Measurements from ENCODE around the gene TSPAN9.

The TSPAN9 gene

DNA sequence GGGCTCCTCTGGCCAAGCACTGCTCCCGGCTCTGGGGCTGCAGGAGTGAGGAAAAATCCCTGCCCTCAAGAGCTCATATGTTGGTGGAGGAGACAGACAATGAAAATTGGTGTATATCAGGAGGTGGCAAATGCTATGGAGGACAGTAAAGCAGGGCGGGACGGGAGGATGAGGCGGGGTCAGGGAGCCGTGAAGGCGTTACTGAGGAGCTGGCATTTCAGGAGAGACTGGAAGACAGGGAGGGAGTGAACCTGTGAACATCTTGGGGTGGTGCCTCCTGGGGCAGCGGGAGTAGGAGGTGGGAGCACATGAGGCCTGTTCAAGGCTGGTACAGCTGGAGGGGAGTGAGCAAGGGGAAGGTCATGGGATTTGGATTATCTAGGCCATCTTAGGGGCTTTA lies 26.6 kb downstream of the TSPAN9 start:
- DNase-seq = no peak

DNA sequence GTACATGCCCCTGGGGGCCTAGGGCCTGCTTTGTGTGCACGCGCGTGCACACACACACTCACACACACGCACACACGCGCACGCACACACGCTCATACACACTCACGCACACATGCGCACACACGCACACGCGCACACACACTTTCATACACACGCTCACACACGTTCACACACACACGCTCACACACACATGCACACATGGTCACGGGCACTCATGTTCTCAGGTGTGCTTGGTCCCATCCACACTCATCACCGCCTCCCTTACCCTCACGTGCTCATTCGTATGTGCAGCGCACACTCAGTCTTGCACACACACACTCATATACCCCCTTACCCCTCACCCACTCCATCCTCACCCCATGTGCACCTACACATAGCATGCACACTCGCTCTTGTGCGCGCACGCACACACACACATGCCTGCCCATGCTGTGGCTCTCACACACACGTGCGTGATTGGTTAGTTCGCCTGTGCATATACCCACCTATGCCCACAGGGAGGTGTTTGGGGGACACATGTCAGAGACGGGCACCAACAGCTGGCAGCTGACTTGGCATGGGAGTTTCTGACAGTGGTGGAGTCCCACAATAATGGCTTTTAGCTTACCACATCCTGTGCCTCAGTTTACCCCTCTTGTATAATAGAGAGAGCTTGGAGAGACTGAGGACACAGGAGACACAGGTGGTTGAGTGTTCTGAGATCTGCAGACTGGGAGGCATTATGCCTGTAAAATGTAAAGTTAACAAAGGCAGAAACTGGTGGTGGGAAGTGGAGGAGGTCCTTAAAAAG lies 28.7 kb downstream of the TSPAN9 start:
- DNase-seq = no peak

DNA sequence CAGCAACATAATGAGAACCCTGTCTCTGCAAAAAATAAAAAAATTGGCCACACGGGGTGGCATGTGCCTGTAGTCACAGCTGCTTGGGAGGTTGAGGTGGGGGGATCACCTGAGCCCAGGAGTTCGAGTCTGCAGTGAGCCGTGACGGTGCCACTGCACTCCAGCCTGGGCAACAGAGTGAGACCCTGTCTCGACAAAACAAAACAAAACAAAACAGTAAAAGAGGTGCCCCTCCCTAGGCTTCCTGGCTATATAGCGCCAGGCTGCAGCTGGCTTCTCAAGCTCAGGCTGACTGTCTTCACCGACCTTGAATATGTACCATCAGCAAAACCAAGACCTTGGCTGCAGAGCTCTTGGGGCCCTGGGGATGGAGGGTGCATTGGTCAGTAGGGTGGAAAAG lies 29.4 kb downstream of the TSPAN9 start:
- no peak for DNase-seq

DNA sequence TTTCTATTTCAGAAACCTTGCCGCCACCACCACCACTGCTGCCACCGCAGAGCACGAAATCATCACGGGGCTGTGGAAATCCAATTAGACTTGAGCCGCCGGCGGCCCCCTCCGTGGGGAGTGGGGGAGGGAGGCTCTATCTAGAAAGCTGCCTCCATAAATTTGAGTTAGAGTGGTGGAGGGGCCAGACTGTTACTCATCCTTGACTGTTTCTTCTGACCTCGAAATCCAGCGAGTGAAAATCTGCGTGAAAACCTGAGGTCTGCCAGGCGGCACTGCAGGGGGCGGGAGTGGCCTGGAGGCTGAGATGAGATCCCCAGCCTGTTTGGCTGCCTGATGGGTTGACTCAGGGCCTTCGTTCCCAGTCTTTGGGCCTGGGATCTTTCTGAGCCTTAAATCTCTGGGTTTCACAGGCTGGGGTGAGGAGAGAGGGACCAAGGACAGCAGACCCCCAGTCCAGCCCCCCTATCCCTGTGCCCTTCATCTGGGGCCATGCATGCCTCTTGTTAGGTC lies 29.9 kb downstream of the TSPAN9 start:
- no peak for DNase-seq

DNA sequence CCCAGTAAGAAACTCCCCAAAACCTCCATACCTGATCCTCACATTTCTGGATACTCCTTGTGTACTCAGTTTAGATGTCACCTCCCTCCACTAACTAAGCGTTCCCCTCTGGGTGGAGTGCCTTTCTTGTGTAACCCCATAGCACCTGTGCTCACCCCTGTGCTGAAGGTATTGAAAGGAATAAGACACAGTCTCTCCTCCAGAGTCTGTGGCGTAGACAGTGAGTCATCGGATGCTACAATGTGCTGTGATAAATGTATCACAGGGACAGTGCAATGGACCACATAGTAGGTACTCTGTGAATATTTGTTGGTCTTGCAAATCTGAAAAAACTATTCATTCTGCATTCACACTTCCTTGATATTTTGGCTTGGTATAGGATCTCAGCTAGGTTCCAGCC lies 30.8 kb downstream of the TSPAN9 start:
- no peak for DNase-seq

DNA sequence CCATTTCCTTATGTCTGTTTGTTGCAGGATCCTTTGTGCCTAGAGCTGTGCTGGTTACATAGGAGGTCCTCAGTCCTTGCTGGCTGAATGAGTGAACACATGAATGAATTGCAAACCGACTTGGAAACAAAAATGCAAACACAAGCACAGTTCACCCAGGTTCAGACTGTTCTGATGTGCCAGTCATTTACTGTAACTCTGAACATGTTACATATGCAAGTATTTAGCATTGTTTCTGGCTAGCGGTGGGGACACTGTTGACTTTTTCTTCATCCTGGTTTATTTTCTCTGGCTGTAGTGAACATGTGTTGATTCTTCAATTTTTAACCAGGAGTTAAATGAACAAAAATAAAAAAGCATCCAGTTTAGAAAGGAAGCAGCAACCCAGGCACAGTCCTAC lies 33.4 kb downstream of the TSPAN9 start:
- no peak for DNase-seq

DNA sequence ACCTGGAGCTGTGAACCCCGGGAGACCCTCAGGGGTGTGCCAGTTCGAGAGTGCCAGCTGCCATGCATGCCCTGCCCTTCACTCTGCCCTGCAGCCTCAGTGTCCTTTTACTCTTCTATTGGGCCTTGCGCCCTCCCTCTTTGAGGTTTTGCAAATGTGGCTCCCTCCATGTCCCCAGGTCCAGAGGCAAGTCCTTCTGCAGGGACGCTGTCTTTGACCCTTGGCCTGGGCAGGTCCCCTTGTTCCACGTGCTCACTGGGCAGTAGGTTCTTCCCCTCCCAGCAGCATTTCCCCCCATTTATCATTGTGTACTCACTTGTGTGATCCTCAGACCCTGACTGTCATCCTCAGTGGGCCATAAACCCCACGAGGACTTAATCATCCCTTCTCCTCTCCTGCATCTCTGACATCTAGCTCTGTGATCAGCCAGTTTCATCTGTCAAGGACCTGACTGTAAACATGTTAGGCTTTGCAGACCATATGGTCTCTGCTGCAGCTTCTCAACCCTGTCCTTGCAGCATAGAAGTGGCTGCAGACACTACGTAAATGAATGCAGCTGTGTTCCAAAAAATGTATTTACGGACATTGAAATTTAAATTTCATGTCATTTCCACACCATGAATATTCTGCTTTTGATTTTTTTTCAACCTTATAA lies 36.6 kb downstream of the TSPAN9 start:
- no peak for DNase-seq

DNA sequence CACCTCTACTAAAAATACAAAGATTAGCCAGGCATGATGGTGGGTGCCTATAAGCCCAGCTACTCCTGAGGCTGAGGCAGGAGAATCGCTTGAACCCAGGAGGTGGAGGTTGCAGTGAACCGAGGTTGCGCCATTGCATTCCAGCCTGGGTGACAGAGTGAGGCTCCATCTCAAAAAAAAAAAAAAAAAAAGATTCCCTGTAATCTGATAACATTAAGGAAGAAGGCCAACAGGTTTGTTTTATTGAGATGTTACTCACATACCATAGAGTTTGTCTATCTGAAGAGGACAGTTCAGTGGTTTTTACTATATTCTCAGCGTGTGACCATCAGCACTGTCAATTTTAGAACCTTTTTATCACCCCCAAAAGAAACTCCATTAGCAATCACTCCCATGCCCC lies 37.5 kb downstream of the TSPAN9 start:
- no peak for DNase-seq

DNA sequence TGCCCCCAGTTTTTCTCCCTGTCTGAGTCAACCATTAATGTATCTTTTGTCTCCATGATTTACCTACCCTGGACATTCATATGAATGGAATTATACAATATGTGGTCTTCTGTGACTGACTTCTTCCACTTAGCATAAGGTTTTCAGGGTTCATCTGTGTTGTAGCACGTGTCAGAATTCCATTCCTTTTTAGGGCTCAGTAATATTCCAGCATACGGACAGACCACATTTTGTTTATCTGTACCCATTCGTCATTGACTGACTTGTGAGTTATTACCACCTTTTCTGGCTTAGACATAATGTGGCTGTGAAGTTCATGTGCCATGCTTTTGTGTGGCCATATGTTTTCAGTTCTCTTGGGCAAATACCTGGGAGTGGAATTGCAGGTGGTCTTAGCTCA lies 37.9 kb downstream of the TSPAN9 start:
- DNase-seq = no peak

DNA sequence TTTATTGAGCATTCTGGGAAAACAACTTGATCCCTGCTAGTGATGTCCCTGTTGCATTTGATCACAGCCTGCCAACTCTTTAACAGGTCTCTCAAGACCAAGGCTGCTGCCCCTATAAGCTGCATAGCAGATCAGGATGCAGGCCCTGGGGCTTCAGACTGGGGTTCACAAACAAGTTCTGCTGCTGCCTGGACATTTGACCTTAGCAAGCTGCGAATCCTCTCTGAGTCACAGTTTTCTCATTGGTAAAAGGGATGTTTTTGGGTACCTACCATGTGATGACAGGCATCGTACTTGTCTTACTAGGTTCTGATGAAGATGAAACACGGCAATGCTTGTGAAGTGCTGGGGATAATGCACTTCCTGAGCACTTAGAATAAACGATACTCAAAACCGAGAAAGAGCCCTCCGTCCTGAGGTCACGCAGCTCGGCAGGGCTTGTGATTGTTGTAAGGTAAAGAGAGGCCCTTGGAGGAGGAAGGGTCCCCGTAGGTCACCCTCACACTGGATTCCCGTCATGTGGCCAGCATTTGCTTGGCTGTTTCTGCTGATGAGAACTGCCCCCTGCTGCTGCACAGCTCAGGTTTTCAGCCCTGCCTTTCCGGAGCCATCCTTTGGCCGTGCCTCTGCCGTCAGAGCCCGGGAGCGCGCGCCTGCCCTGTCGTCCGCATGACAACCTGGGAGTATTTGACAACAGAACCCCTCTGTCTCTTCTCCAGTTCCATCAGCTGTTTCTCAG lies 39.1 kb downstream of the TSPAN9 start:
- DNase-seq = no peak

DNA sequence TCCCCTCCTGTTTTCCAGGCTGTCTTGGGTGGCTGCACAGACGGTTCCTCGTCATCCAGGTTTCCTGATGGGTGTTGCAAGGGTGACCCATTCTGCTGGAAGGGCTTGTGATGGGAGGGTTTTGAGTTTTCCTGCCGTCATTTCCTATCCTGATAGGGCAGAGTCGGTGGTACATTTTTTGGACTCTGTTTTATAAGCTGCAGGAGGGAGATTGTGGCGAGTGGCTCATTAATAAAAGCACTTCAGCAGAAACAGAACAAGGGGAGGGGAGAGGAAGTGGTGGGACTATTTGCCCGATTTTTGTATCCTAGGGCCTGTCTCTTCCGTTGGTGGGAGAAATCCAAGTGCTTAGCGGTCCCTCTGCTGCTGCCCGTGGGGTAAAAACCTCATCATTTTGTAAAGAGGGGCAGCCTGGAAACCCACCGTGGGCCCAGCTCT lies 40.0 kb downstream of the TSPAN9 start:
- DNase-seq = no peak

DNA sequence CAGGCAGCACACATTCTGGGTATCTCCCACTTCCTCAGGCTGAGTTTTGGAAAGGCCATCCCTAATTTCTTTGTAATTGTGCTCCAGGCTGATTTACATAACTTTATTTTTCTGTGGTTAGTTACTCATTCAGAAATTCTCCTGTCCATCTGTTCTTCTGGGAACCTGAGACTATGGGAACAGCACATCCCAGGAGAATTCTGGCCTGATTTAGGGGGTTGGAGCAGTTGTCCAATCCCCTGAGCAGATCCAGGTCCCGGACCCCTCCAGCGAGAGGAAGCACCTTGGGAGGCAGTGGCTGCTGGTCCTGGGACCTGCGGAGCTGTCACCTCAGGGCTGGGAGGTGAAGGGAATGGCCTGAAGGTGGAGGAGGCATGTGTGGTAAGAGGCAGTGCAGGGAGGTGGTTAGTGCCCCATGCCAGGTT lies 40.4 kb downstream of the TSPAN9 start:
- no peak for DNase-seq

DNA sequence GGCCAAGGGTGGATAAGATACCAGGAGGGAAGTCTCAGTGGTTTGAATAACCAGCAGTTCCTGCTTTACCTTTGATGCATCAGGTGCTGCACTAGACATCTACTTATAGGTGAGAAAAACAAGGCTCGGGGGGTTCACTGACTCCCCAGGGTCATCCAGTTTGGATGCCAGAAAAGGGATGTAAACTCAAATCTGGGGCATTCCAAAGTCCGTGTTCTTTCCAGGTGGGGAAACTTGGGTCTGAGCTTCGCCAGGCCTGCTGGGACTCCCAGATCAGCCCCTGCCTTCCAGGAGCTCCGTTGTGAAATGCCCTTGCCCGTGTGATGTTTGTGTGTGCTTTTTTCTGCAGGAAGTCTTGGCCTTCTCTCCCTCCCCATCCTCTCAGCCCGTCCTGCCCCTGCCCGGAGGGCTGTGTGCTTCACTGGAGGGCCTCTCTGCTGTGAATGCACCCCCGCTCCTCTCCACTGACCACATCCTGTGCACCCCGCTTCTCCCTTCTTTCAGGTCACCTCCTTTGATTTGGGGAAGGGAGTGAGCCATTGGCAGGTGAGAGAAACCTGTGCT lies 42.1 kb downstream of the TSPAN9 start:
- DNase-seq = no peak

DNA sequence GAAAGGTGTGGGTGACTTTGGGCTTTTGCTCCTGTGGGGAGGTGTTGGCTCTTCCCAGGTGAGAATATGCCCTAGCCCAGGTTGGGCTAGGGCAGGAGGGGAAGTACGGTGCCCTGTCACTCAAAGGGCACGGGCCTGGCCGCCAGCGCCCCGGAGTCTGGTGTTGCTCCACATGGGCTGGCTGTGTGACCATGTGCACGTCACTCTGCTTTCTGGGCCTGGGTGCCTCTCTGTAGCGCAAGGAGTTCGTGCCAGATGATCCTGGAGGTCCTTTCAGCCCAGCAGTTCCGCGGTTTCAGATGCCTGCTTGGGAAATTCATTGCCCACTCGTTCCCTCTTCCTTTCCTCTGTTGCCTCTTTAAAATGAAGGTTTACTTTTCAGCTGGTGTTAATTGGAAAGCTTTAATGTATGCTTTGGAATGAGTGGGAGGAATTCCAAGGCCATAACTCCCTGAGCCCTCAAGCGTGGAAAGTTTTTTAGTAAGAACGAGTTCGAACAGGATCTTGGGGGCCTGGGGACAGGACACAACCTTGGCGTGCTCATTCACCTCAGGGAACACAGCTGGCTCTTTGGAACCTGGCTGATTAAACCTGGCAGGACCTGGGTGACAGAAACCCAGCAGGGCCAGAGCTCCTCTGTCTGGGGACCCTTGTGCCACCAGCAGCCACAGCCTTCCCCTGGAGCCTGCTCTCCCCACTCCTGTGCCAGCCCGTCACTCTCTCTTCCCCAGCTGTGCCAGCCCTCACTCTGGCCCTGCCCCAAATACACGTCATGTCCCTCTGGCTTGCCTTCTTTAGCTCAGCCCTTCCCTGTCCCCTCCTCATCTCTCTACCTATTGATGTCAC lies 42.8 kb downstream of the TSPAN9 start:
- no peak for DNase-seq

DNA sequence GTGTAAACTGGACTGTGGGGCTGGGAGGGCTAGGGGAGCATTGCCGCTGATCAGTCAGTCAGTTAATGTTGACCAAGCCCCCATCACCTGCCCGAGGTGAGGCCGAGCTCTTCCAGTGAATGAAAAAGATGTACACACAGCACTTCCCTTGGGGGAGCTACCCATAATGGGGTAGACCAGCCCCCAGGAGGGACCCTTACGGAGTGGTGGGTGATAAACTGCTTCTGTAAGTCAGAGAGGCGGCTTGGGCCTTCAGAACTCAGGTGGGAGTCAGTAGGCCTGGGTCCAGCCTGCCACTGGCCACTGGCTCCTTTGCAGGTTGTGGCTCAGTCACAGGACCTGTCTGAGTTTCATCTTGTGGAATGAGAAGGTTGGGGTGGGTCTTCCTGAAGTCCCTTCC lies 43.5 kb downstream of the TSPAN9 start:
- no peak for DNase-seq

DNA sequence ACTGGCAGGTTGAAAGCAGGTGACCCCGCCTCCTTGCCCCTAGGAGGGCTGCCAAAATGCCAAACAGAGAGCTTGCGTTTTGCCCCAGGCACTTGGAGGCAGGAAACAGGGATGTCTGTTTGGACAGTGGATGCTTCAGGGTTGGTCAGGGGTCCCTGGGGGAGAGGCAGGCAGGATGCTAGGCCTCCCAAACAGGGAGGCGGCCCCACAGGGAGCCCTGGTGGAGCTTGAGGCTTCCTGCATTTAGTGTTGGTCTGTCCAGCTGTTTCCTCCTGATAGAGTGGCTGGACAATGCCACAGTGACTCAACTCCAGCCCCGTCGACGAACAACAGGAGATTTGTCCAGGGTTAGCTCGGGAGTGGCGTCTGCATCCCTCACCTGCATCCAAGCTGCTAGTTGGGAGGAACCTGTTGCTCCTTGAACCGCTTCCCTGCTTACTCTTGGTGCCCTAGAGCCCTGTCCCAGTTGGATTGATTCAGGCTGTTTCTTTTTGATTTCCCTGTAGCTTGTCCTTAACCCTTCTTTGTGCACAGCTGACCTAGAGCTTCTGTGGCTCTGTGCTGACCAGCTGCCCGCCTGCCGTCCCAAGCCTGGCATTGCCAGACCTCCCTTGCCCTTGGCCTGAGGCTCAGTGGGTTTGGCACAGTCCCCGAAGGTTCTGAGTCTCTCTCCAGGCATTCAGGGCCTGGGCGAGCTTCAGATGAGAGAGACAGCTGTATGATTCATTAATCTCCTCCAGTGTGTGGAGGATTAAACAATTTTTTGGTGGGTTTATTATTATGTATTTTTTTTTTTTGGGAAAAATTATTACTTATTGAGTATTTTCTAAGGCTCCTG lies 45.9 kb downstream of the TSPAN9 start:
- DNase-seq = no peak

DNA sequence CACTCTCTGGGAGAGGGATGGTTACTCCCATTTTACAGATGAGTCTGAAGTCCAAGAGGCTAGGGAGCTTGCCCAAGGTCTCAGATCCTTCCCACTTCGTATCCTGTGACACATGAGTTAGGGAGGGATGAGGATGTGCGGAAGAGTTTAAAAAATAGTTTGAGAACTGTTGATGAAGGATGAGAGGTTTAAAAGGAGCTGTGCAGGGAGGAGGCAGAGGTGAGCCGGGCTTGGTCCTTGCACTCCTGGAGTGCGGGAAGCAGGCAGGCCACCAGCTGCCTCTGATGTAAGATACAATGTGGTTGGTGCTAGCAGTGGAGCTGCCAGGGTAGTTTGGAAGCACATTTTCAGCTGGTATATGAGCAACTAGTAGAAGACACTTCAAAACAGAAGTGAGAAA lies 46.5 kb downstream of the TSPAN9 start:
- no peak for DNase-seq

DNA sequence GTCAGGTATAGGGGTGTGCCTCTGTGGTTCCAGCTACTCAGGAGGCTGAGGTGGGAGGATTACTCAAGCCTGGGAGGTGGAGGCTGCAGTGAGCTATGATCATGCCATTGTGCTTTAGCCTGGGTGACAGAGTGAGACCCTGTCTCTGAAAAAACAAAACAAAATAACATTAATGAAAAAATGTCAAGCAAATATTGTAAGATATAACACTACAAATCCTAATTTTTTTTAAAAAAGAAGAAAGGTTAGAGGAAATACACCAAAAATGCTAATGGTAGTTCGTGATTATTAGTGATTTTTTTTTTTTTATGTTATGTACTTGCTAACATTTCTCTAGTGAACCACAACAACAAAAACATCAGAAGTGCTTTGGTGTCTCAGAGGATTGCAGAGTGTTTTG lies 47.7 kb downstream of the TSPAN9 start:
- DNase-seq = no peak

DNA sequence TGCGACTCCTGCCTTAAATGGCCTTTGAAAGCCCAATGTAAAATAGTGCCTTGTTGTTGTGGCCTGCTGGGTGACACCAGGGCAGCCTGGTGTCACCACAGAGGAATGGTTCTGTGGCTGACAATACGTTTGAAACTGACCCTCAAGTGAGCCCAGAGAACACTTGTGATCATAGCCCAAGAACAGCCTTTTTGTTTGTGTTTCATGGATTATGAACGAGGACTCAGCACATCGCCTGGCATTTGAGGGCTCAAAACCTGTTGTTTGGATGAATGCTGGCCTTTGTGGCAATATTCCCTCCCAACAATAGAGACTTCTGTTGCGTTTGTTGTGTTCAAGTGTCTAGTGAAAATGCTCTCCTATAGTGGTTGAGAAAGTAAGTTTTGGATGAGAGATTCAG lies 48.5 kb downstream of the TSPAN9 start:
- DNase-seq = no peak

DNA sequence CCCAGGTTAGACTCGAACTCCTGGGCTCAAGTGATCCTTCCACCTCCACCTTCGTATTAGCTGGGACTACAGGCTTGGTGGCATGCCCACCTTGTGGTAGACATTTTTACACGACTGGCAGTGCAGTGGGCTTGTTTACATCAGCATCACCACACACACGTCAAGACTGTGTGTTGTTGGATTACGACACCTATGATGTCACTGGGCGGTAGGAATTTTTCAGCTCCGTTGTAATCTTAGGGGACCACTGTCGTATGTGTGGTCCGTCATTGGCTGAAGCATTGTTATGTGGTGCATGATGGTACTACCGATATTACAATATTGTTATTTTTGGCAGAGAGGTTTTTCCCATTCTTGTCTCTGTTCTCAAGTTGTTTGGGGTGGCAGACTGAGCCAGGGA lies 50.7 kb downstream of the TSPAN9 start:
- DNase-seq = no peak

DNA sequence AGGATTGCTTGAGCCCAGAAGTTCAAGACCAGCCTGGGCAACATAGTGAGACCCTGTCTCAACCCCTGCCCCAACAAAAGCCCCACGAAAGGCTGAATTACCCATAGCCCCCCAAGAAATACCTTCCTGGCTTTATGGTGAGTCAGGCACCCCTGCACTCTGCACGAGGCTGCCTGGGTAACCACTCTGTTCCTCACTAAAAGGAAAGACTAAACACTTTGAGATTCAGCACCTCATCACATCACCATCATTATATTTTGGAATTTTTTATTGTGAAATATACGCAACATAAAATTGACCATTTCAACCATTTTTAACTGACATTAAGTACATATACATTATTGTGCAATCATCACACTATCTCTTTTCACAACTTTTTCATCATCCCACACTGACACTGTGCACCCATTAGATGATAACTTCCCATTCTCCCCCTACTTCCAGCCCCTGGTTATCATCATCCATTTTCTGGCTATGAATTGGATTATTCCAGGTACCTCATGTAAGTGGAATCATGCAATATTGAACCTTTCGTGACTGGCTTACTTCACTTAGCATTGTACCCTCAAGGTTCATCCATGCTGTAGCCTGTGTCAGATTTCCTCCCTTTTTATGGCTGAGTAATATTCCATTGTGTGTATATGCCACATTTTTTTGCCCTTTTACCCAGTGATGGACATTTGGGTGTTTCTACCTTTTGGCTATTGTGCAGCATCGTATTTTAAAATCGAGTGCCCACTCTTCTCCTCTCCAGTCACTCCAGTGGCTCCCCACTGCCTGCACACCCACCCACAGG lies 51.5 kb downstream of the TSPAN9 start:
- DNase-seq = no peak

All from stimulated activated CD8-positive, alpha-beta memory T cell treated with anti-CD3 and anti-CD28 coated beads, Interleukin-4, amount 100 ng/mL, for 48 hours (primary cell).